ENCODE data around the gene ACTG2. TPM values are rescaled to one million over a fixed set of nuclear protein-coding genes. Genes with fewer than 3 reads are reported as not detected.

The ACTG2 gene
- total and polyA plus RNA-seq, 12 donors = 0.52 to 94.0 (median 2.9) TPM

GRCh38 chr2:73920577-73921545, 28.1 kb downstream of the ACTG2 start:
- no peak for TF ChIP-seq POLR2A (IDR thresholded peaks at IDR 0.05)
- TF ChIP-seq, protein P1, sequence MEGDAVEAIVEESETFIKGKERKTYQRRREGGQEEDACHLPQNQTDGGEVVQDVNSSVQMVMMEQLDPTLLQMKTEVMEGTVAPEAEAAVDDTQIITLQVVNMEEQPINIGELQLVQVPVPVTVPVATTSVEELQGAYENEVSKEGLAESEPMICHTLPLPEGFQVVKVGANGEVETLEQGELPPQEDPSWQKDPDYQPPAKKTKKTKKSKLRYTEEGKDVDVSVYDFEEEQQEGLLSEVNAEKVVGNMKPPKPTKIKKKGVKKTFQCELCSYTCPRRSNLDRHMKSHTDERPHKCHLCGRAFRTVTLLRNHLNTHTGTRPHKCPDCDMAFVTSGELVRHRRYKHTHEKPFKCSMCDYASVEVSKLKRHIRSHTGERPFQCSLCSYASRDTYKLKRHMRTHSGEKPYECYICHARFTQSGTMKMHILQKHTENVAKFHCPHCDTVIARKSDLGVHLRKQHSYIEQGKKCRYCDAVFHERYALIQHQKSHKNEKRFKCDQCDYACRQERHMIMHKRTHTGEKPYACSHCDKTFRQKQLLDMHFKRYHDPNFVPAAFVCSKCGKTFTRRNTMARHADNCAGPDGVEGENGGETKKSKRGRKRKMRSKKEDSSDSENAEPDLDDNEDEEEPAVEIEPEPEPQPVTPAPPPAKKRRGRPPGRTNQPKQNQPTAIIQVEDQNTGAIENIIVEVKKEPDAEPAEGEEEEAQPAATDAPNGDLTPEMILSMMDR (IDR thresholded peaks at IDR 0.05) = peak in 3 of 6 experiments; percentile 13 to 23 (median 21)
- 43 to 48% (median 47%) methylated on average over 10 to 12 of the region's 12 CpGs for WGBS, 4 donors
- peak in 4 of 7 donors; percentile 19 to 38 (median 26) for DNase-seq
- Histone ChIP-seq H3K4me1 (replicated peaks in 1 of 2) (no peaks in the 10 kb centered on the region), H3K27me3 (peaks cover 6% of the 10 kb centered on the region), H3K9me3 (replicated peaks in 1 of 3) (no peaks in the 10 kb centered on the region), H3K27ac (no peak overlapping the region), H3K36me3 (replicated peaks in 1 of 2) (no peaks in the 10 kb centered on the region), H3K4me3 (no peak overlapping the region)
- intact Hi-C loops (cut with DNase I) = no loop called here

GRCh38 chr2:73921581-73921980, 28.8 kb downstream of the ACTG2 start:
- H3K36me3 ChIP-seq (replicated peaks in 1 of 2) = no peaks in the 10 kb centered on the region
- H3K4me1 ChIP-seq (replicated peaks in 1 of 2) = no peaks in the 10 kb centered on the region
- no peaks in the 10 kb centered on the region for H3K9me3 ChIP-seq (replicated peaks in 1 of 3)
- WGBS, 4 donors = 85 to 88% (median 87%) methylated on average over 9 of the region's 9 CpGs
- TF ChIP-seq, protein P1 (IDR thresholded peaks at IDR 0.05) = no peak
- no peak for TF ChIP-seq POLR2A (IDR thresholded peaks at IDR 0.05)
- DNase-seq = no peak
- H3K27me3 ChIP-seq = peaks cover 6% of the 10 kb centered on the region
- H3K4me3 ChIP-seq = no peak overlapping the region
- intact Hi-C loops (cut with DNase I) = no loop called here
- no peak overlapping the region for H3K27ac ChIP-seq

DNA sequence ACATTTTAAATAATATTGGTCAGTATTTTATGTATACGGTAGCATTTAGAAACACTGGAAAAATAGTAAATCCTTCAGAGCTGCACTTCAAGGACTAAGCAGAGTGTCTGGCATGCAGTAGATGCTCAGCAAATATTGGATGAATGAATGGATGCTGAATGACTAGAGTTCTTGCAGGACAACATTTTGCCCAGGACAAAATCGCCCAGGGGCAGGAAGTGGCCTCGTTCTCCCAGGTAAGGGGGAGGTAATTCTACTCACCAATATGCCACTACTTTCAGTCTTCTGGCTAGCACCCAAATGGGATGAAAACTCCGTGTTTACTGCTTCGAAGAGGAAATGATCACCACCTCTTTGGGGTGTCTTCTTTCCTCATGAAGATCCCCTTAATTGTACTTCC, 29.9 kb downstream of the ACTG2 start:
- intact Hi-C loops (cut with DNase I) = no loop called here
- WGBS, 4 donors = 36 to 43% (median 38%) methylated on average over 5 of the region's 5 CpGs
- no peak for DNase-seq
- no peak overlapping the region for H3K4me3 ChIP-seq
- H3K27me3 ChIP-seq = peaks cover 6% of the 10 kb centered on the region
- no peak overlapping the region for H3K27ac ChIP-seq
- no peaks in the 10 kb centered on the region for H3K9me3 ChIP-seq (replicated peaks in 1 of 3)
- H3K36me3 ChIP-seq (replicated peaks in 1 of 2) = no peaks in the 10 kb centered on the region
- H3K4me1 ChIP-seq (replicated peaks in 1 of 2) = peaks cover 5% of the 10 kb centered on the region in 2 donors
- TF ChIP-seq POLR2A (IDR thresholded peaks at IDR 0.05) = no peak
- TF ChIP-seq, protein P1 (IDR thresholded peaks at IDR 0.05) = no peak

DNA sequence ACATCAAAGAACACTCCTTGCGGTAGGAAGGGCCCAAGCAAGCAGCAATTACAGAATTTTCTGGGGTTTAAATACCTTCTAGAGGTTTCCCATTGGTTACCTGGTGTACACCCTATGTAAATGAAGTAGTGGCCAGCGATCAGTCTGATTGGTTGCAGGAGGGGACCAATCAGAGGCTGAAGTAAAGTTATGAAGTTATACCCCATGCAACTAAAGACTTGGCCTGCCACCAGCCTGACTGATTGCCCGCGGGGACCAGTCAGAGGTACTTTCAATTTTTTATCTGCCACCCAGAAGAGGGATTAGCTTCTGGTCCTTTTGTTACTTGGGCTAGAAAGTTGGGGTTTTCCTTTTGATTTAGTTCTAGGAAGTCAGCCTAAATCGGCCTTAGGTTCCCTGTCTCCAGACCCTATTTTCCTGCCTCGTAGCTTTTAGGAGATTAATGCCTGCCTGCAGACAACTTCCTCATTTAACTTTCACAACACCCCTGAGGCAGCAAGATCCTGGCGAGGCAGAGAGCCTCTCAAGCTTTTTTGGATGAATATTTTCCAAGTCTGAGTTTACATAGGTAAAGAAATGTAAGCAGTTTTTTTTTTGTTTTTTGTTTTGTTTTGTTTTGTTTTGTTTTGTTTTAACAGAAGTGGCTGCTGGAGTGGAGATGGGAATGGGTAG, 32.4 kb downstream of the ACTG2 start:
- Histone ChIP-seq H3K4me1 (replicated peaks in 1 of 2) (peaks cover 18 to 29% of the 10 kb centered on the region in 2 donors), H3K9me3 (replicated peaks in 1 of 3) (no peaks in the 10 kb centered on the region), H3K27me3 (no peaks in the 10 kb centered on the region), H3K27ac (no peak overlapping the region), H3K4me3 (no peak overlapping the region), H3K36me3 (replicated peaks in 1 of 2) (no peaks in the 10 kb centered on the region)
- intact Hi-C loops (cut with DNase I) = no loop called here
- WGBS, 4 donors = 81 to 86% (median 83%) methylated on average over 7 of the region's 7 CpGs
- DNase-seq = no peak
- TF ChIP-seq, protein P1 (IDR thresholded peaks at IDR 0.05) = no peak
- TF ChIP-seq POLR2A (IDR thresholded peaks at IDR 0.05) = no peak

Measured in adrenal gland (tissue), 12 donors.